Glomerular endothelial cell (primary cell): ENCODE data around the gene AGO3. TPM values are rescaled to one million over a fixed set of nuclear protein-coding genes. Genes with fewer than 3 reads are reported as not detected.
A peak's percentile ranks its signal among the peaks of the same experiment; 100 is the strongest.
"Not testable (repeated sequence)": the region's sequence is repeated elsewhere in the genome, so short reads cannot be mapped to it uniquely, and the experiment has no call there.

ENCODE experiments used
- DNase-seq: peaks from one replicate; pipeline ENCODE4 v3.0.0-alpha.2; 2011; ENCODE audit warnings: low read depth, low spot score; ENCODE audit errors: extremely low read depth
- total RNA-seq: library from RNA; depleted of rRNA; stranded (reverse); fragments of >200 nt; gene quantifications from 2 replicates; pipeline ENCODE4 v1.2.3, GENCODE V29; 2015

The AGO3 gene
- total RNA-seq, 1 donor from 2014 or later = 16.5 TPM

DNA sequence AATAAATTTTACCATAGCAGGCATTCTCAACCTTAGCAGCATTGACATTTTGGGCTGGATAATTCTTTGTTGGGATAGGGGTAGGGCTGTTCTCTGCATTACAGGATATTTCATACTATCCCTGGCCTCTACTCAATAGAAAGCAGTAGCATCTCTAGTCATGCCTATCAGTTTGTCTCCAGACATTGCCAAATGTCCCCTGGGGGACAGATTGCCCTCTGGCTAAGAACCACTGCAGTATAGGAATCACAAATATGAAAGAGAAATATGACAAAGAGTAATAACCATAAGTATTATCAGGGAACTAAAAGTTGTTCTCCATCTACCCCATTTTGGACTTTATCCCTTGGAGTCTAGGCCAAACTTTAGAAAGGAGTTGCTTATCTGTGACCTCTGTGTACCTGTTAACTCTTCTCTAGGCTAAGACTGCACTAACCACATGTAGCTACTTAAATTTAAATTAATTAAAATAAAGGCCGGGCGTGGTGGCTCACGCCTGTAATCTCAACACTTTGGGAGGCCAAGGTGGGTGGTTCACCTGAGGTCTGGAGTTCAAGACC, 76.1 kb downstream of the AGO3 start:
- no peak for DNase-seq

GRCh38 chr1:36007741-36008140, 76.8 kb downstream of the AGO3 start:
- DNase-seq = no peak

DNA sequence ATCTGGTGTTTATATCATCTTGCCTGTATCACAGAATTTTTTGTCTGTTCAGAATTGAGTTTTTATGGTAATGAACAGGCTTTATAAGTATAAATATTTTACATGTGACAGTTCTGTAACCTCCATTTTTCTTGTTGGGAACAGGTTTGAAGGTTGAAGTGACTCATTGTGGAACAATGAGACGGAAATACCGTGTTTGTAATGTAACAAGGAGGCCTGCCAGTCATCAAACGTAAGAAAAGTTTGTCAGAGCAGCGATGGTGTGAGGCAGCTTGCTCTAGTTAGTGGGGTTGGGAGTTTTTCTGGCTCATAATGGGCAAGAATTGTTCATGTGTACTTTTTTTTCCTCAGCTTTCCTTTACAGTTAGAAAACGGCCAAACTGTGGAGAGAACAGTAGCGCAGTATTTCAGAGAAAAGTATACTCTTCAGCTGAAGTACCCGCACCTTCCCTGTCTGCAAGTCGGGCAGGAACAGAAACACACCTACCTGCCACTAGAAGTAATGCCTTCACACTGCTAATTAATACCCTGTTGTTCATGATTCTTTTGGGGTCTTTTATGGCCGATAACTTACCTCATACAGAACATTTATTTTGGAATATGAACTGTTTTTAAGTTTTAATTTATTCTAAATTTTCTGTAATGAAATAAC, 77.8 kb downstream of the AGO3 start:
- DNase-seq = peak; percentile 74

- DNase-seq = no peak
These were observed 83.9 kb downstream of the AGO3 start for GRCh38 chr1:36014722-36015220.

DNA sequence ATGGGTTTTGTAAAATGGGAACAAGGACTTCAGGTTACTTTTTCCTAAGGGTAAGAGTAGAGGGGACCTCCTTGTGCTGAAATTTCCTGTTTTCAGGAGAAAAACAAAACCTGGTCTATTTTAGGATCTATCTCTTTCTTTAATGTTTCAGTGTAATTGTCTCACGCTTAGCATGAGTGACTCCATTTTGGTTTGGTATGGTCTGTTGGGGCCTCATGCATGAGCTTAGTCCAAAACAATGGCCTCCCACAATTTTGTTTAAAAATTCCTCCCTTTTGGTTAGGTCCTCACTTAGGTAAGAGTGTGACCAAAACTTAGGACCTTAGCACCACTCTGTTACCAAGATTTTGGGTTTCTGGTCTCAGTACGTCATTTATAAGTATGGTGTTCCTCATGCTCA, 85.8 kb downstream of the AGO3 start:
- DNase-seq = no peak

DNA sequence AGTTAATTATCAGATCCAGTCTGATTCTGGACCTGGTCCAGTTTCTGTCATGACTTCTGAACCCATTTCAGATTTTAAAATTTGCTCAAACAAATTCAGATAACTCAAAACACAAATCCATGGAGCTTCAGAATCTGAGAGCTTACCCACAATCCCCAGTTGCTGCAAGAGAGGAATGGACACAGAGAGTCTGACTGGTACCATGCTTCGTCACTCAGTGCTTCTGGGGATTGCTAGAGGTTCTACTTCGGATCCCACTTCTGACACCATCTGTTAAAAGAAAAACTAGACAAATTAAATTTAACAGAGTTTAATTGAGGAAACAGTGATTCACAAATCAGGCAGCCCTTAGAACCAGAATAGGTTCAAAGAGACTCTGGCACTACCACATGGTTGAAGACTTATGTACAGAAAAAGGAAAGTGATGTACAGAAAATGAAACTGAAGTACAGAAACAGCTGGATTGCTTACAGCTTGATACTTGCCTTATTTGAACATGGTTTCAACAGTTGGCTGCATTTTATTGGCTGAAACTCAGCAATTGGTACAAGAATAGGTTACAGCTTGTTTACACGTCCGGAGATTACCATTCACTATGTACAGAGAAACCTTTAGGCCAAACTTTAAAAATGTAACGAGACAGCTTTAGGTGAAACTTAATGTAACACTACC, 92.3 kb downstream of the AGO3 start:
- DNase-seq = no peak

DNA sequence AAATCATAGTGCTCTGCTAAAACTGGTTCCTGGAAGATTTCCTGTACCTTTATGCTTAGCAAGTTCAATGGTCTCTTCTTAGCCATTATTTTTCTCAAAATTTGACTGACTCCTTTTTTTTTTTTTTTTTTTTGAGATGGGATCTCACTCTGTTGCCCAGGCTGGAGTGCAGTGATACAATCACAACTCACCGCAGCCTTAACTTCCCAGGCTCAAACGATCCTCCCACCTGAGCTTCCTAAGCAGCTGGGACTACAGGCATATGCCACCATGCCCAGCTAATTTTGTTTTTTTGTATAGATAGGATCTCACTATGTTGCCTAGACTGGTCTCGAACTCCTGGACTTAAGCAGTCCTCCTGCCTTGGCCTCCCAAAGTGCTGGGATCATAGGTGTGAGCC, 93.1 kb downstream of the AGO3 start:
- not testable (repeated sequence) for DNase-seq

DNA sequence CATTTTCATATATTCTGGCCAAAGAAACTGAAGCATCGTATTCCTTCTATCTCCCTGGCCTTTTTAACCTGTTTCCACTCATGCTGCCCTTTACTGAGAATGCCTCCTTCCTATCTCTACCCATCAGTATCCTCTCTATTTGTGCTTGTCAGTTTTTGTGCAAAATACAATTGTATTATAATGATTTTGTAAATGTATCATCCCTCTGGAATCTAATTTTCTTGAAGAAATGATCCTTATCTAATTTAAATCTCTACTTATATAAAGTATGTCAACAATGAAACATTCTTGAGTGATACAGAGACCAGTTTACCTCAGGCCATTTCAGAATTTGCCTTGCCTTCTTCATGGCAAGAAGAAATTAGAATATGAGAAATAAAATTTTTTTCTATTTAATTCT, 93.9 kb downstream of the AGO3 start:
- DNase-seq = no peak

DNA sequence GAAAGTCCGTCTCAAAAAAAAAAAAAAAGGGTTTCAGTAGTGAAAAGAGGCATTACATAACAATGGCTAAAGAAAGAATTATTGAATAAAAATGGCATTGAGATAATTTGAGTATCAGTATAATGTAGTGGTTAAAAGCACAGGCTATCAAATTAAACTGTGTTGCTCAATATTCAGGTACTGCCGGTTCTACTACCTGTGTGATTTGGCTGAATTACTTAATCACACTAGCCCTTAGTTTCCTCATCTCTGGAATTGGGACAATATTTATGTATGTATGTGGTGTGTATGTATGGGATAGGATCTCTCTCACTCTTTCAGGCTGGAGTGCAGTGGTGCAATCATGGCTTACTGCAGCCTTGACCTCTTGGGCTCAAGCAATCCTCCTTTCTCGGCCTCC, 96.9 kb downstream of the AGO3 start:
- no peak for DNase-seq

GRCh38 chr1:36031441-36031840, 100.5 kb downstream of the AGO3 start:
- no peak for DNase-seq

DNA sequence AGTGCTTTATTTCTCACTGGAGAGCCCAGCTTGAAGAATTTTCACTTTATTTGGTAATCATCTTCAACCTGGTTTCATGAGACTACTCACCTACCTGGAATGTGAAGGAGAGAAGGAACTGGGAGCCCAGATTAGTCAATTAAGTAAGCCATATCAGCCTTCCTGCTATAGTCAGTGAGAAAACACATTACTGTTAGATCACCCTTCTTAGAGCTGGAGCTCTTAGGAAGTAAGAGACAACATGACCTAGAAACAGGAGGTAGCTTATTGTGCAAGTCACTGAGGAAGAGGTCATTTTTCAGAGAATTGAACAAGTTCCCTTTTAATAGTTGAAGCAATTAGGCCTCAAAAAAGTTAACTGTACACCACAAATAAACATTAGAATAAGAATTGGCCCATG, 103.8 kb downstream of the AGO3 start:
- peak; percentile 4 for DNase-seq

DNA sequence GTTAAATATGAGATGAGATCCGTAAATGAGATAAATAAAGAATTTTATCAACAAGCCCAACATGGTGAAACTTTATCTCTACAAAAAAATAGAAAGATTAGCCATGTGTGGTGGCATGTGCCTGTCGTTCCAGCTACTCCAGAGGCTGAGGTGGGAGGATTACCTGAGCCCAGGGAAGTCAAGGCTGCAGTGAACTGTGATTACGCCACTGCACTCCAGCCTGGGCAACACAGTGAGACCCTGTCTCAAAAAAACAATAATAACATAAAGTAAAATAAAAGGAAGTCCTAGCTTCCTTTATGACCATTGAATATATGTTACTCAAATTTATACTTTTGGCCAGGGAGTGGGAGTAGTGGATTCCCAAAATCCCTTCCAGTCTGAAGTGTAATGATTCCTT, 104.2 kb downstream of the AGO3 start:
- DNase-seq = no peak

- no peak for DNase-seq
These were observed 109.3 kb downstream of the AGO3 start for GRCh38 chr1:36040238-36040637.

DNA sequence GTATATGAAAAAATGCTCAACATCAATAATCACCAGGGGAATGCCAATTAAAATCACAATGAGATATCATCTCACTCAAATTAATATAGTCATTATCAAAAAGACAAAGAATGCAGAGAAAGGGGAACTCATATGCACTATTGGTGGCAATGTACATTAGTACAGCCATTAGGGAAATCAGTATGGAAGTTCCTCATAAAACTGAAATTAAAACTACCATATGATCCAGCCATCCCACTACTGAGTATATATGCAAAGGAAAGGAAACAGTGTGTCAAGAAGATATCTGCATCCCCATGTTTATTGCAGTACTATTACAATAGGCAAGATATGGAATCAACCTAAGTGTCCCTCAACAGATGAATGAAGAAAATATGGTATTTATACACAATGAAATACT, 120.9 kb downstream of the AGO3 start:
- no peak for DNase-seq

DNA sequence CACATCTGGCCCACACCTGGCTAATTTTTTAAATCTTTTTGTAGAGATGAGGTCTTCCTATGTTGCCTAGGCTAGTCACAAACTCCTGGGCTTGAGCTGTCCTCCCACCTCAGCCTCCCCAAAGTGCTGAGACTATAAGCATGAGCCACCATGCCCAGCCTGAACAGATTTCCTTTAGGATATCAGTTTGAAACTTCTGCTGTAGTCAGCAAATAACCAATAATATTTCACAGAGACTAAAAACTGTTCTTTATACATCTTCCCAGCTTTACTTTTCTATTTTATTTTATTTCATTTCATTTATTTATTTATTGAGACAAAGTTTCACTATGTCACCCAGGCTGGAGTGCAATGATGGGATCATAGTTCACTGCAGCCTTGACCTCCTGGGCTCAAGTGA, 123.1 kb downstream of the AGO3 start:
- DNase-seq = no peak

DNA sequence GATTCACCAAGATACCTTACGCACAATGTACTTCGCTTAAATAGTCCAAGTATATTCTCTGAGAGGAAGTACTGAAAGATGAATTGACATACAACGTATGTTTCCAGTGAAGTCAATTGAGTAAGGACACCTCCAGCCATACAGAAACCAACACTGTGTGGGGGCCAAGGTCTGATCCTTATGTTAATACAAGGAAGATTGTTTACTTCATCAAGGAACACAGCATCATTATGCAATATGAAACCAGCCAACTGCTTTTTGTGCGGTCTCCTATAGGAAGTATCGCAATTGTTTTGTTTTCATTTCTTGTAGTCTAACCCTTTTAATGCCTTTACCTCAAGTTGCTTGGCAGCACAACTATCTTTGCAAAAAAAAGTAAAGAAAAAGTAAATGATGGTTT, 124.8 kb downstream of the AGO3 start:
- no peak for DNase-seq

GRCh38 chr1:36062315-36062714, 131.4 kb downstream of the AGO3 start:
- no peak for DNase-seq

DNA sequence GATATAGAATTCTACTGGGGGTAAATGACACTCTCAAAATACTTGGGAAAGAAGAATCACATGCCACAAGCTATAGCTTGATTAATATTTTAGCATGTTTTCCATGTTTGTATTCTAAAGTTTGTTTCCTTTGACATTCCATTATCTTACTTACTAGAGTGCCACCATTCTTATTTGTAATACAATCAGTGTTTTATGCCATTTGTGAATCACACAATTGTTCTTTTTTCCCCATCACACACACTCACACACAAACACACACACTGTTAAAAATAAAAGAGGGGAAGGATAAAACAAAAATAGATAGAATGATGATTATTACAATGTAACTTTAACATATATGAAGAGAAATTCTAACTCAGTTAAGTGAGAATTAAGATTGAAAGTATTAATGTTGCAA, 137.0 kb downstream of the AGO3 start:
- no peak for DNase-seq

DNA sequence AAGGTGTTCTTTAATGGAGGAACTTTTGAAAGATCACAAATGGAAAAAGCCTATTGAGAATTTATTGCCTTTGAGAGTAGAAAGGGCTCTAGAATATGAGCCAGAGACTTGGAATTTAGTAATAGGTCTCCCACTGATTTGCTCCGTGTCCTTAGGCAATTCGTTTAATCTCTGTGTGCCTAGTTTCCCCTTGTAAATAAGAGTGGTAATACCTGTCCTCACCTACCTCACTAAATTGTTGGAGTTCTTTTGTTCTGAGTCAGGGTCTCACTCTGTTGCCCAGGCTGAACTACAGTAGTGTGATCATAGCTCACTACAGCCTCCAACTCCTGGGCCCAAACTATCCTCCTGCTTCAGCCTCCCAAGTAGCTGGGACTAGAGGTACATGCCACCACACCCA, 138.0 kb downstream of the AGO3 start:
- no peak for DNase-seq

DNA sequence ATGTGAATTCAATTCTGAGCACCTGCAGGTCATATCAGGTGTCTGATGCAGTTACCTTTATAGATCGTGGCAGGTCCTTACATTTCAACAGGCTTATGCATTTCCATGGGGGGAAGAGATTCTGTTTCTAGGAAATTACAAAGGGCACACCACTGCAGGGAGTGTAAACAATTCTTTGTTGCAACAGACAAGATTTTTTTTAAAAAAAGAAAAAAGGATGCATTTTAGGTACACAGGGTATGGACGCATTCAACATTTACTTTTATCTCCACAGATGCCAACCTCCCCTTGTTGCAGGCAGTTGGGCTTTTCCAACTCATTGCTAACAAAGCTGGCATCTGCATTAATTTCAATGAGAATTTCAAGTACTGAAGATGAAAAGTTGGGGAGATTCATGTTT, 139.4 kb downstream of the AGO3 start:
- DNase-seq = no peak

GRCh38 chr1:36076979-36077573, 146.2 kb downstream of the AGO3 start:
- no peak for DNase-seq

DNA sequence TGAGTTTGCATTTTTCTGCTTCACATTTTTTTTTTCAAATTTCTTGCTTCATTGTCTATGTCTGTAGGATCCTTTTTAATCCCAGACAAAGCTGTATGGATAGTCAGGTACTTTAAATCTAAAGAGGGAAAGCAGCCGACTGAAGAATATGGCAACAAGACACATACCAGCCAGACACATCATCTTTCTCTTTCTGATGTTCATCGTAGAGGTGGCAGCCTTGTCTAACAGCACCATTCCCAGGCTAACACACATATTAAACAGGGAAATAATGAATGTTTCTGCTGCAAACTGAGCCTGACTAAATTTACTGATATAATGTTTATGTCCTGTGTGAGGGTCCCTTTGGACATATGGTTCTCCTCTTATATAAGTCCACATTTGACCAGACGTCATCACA, 149.3 kb downstream of the AGO3 start:
- DNase-seq = no peak
